ENCODE measurements around the gene FBXO2. TPM values are rescaled to one million over a fixed set of nuclear protein-coding genes. Genes with fewer than 3 reads are reported as not detected.

FBXO2 gene
- total and polyA plus RNA-seq, 10 of the 15 experiments (the other 5 are each of a cell fraction or from before 2014, with no cell fraction given): 0.06 to 0.41 (median 0.18) TPM; not detected in 4

- TF ChIP-seq CUX1 (IDR thresholded peaks at IDR 0.05; ENCODE audit: insufficient replicate concordance, low read depth, low read length) (no peak), LARP7 (IDR thresholded peaks at IDR 0.05) (peak; percentile 64; the same call in 1 of the 2 replicates), ZSCAN29 (IDR thresholded peaks at IDR 0.05) (no peak), MYC (IDR thresholded peaks at IDR 0.05; ENCODE audit: insufficient read depth, insufficient read length, insufficient replicate concordance, low read length, severe bottlenecking) (no peak), ESRRA (IDR thresholded peaks at IDR 0.05; ENCODE audit: low read length) (no peak), RB1 (IDR thresholded peaks at IDR 0.05; ENCODE audit: borderline replicate concordance) (no peak), POU2F2 (IDR thresholded peaks at IDR 0.05; ENCODE audit: borderline replicate concordance, low read depth, low read length) (0 out of 3 replicates have a peak, but pooled peaks have one; percentile 19), RAD21 (IDR thresholded peaks at IDR 0.05; ENCODE audit: insufficient read depth, low read depth, low read length) (peak; percentile 79), TCF3 (IDR thresholded peaks at IDR 0.05; ENCODE audit: borderline replicate concordance, insufficient read depth, low read depth, low read length) (no peak), WRNIP1 (IDR thresholded peaks at IDR 0.05; ENCODE audit: borderline replicate concordance, low read depth, low read length) (no peak), NRF1 (conservative IDR thresholded peaks at IDR 0.05; ENCODE audit: low read depth, low read length) (no peak), YY1 (IDR thresholded peaks at IDR 0.05; ENCODE audit: low read depth, low read length) (peak; percentile 56; the same call in 1 of the 2 replicates), BCL3 (IDR thresholded peaks at IDR 0.05; ENCODE audit: borderline replicate concordance, insufficient read depth, low read depth, low read length, poor library complexity, severe bottlenecking) (no peak), NFYB (IDR thresholded peaks at IDR 0.05; ENCODE audit: insufficient read depth, low read depth, low read length) (no peak), PAX5 (IDR thresholded peaks at IDR 0.05; ENCODE audit: borderline replicate concordance, low read depth, low read length) (no peak), EGR1 (IDR thresholded peaks at IDR 0.05; ENCODE audit: borderline replicate concordance in 1 of 2, low read depth in 2 of 2, low read length in 2 of 2) (no peak), RFX5 (IDR thresholded peaks at IDR 0.05; ENCODE audit: low read depth, low read length) (no peak), ZBED1 (IDR thresholded peaks at IDR 0.05; ENCODE audit: borderline replicate concordance) (no peak)
- TF ChIP-seq, protein P1, sequence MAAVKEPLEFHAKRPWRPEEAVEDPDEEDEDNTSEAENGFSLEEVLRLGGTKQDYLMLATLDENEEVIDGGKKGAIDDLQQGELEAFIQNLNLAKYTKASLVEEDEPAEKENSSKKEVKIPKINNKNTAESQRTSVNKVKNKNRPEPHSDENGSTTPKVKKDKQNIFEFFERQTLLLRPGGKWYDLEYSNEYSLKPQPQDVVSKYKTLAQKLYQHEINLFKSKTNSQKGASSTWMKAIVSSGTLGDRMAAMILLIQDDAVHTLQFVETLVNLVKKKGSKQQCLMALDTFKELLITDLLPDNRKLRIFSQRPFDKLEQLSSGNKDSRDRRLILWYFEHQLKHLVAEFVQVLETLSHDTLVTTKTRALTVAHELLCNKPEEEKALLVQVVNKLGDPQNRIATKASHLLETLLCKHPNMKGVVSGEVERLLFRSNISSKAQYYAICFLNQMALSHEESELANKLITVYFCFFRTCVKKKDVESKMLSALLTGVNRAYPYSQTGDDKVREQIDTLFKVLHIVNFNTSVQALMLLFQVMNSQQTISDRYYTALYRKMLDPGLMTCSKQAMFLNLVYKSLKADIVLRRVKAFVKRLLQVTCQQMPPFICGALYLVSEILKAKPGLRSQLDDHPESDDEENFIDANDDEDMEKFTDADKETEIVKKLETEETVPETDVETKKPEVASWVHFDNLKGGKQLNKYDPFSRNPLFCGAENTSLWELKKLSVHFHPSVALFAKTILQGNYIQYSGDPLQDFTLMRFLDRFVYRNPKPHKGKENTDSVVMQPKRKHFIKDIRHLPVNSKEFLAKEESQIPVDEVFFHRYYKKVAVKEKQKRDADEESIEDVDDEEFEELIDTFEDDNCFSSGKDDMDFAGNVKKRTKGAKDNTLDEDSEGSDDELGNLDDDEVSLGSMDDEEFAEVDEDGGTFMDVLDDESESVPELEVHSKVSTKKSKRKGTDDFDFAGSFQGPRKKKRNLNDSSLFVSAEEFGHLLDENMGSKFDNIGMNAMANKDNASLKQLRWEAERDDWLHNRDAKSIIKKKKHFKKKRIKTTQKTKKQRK (IDR thresholded peaks at IDR 0.05; ENCODE audit: low read depth, low read length): no peak
These were observed 3.8 kb downstream of the FBXO2 start (continued) for GRCh38 chr1:11650331-11650991.

Measured in GM12878 (cell line).